PC-3 (cell line): Measurements from ENCODE around the gene SLC8A1. TPM values are rescaled to one million over a fixed set of nuclear protein-coding genes. Genes with fewer than 3 reads are reported as not detected.

Experiments
- ATAC-seq: fragments of 200-7000 bp; cut with Tn5 transposase; 2 replicates; pipeline ENCODE4 v1.9.1; 2020; ENCODE audit warnings: mild to moderate bottlenecking, moderate library complexity
- BruUV-seq: library from RNA; stranded (reverse); fragments of 400-500 nt; replicated peaks from 2 replicates; lab custom pipeline; 2021; lab: Mats Ljungman, UMichigan
- CTCF ChIA-PET: fragments of 300-600 bp; sonication (Branson Sonifier 250); formaldehyde crosslinking; loops from one replicate; lab custom pipeline; 2022; ENCODE audit warnings: antibody characterized with exemption; lab: Charles Lee
- POLR2A ChIA-PET: fragments of 300-600 bp; sonication (Branson Sonifier 250); formaldehyde crosslinking; loops from one replicate; lab custom pipeline; 2022; ENCODE audit warnings: antibody characterized with exemption; ENCODE audit not compliant: unreplicated experiment; lab: Charles Lee
- DNase-seq: peaks from one replicate; pipeline ENCODE4 v3.0.0-alpha.2; 2015
- H2AFZ ChIP-seq: fragments of 300-600 bp; sonication (generic); 2 replicates; pipeline ENCODE4 v1.6.0; 2016; ENCODE audit warnings: antibody characterized with exemption, low read length
- H3F3A ChIP-seq: fragments of 300-600 bp; sonication (generic); one replicate; pipeline ENCODE4 v1.6.0; 2017; ENCODE audit warnings: antibody characterized with exemption, low read length, control low read depth, mild to moderate bottlenecking; ENCODE audit not compliant: unreplicated experiment
- H3K27ac ChIP-seq: fragments of 300-600 bp; sonication (generic); 2 replicates; pipeline ENCODE4 v1.5.1; 2016; ENCODE audit warnings: mild to moderate bottlenecking, low read length
- H3K27me3 ChIP-seq: fragments of 300-600 bp; sonication (generic); 2 replicates; pipeline ENCODE4 v1.6.1; 2016; ENCODE audit warnings: low read length, mixed read lengths
- H3K36me3 ChIP-seq: fragments of 300-600 bp; sonication (generic); 2 replicates; pipeline ENCODE4 v1.6.1; 2016; ENCODE audit warnings: low read depth, mixed run types, low read length, mixed read lengths
- H3K4me1 ChIP-seq: fragments of 300-600 bp; sonication (generic); 2 replicates; pipeline ENCODE4 v1.5.1; 2016; ENCODE audit warnings: low read length; ENCODE audit not compliant: insufficient read depth
- H3K4me2 ChIP-seq: fragments of 300-600 bp; sonication (generic); 2 replicates; pipeline ENCODE4 v1.6.0; 2016; ENCODE audit warnings: low read length
- H3K4me3 ChIP-seq: fragments of 300-600 bp; sonication (generic); 2 replicates; pipeline ENCODE4 v1.5.1; 2016; ENCODE audit warnings: mild to moderate bottlenecking, low read length, mixed read lengths
- H3K79me2 ChIP-seq: fragments of 300-600 bp; sonication (generic); 2 replicates; pipeline ENCODE4 v1.6.1; 2017; ENCODE audit warnings: low read length, mixed read lengths
- H3K9ac ChIP-seq: fragments of 300-600 bp; sonication (generic); 2 replicates; pipeline ENCODE4 v1.6.0; 2016; ENCODE audit warnings: mild to moderate bottlenecking, low read length
- H3K9me2 ChIP-seq: fragments of 300-600 bp; sonication (generic); replicated peaks from 2 replicates; pipeline ENCODE4 v1.6.1; 2016; ENCODE audit warnings: mixed run types, low read length, mixed read lengths
- H3K9me3 ChIP-seq: fragments of 300-600 bp; sonication (generic); 2 replicates; pipeline ENCODE4 v1.6.1; 2016; ENCODE audit warnings: low read length, mixed read lengths
- H4K20me1 ChIP-seq: fragments of 300-600 bp; sonication (generic); 2 replicates; pipeline ENCODE4 v1.6.1; 2016; ENCODE audit warnings: low read length, mixed read lengths
- CTCF ChIP-seq: fragments of 300-600 bp; sonication (generic); conservative IDR thresholded peaks from 2 replicates; pipeline ENCODE4 v1.5.1; 2017; ENCODE audit warnings: antibody characterized with exemption, low read depth, mild to moderate bottlenecking, low read length
- EZH2 ChIP-seq: fragments of 300-600 bp; sonication (generic); IDR thresholded peaks from one replicate; pipeline ENCODE4 v1.6.1; 2017; ENCODE audit warnings: antibody characterized with exemption, mild to moderate bottlenecking, low read length; ENCODE audit not compliant: unreplicated experiment
- EZH2phosphoT487 ChIP-seq: fragments of 300-600 bp; sonication (generic); IDR thresholded peaks from 2 replicates; pipeline ENCODE4 v1.6.1; 2018; ENCODE audit warnings: mild to moderate bottlenecking, antibody characterized with exemption, low read length, borderline replicate concordance
- intact Hi-C: fragments of 100-400 bp; cut with micrococcal nuclease; formaldehyde crosslinking; loops from 2 replicates; pipeline ENCODE4 v1.9.0; 2023
- total RNA-seq: library from RNA; depleted of rRNA; stranded (reverse); fragments of >200 nt; gene quantifications from 2 replicates; pipeline ENCODE4 v1.2.3, GENCODE V29; 2014

The SLC8A1 gene
- total RNA-seq, 1 experiment from 2014 or later = 1.3 TPM

DNA sequence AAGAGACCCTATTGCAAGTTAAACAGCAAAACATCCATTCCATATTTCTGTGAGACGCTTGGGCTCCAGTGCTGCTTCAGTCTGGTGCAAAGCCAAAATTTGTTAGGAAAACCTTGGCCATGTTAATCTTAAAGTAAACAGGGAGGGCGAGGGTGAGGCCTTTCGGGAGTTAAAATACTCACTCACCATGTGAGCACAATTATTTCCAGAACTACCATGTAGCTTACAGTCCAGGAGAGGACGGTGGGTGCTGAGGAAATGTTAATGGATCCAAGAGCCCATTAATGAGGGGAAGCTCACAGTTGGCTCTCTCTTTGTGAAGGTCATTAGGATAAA, 286.4 kb downstream of the SLC8A1 start:
- Histone ChIP-seq H3K9ac (no peak overlapping the region), H3K4me3 (no peak overlapping the region), H2AFZ (no peak overlapping the region), H3K27ac (no peak overlapping the region), H3K4me1 (no peaks in the 10 kb centered on the region), H3K9me2 (no peaks in the 10 kb centered on the region), H3K27me3 (no peaks in the 10 kb centered on the region), H3K9me3 (no peaks in the 10 kb centered on the region), H3K36me3 (no peaks in the 10 kb centered on the region), H3F3A (no peaks in the 10 kb centered on the region), H3K79me2 (no peaks in the 10 kb centered on the region), H3K4me2 (no peak overlapping the region), H4K20me1 (no peaks in the 10 kb centered on the region)
- ChIA-PET POLR2A (no interaction called here), CTCF (no interaction called here)
- no TSS peak for BruUV-seq
- no peak for DNase-seq
- TF ChIP-seq EZH2phosphoT487 (no peak), EZH2 (no peak), CTCF (no peak)
- no peak for ATAC-seq
- intact Hi-C loops = no loop called here

GRCh38 chr2:40164736-40165508, 287.0 kb downstream of the SLC8A1 start:
- no peak overlapping the region for H3K4me3 ChIP-seq
- no peaks in the 10 kb centered on the region for H3F3A ChIP-seq
- H3K9ac ChIP-seq = no peak overlapping the region
- H3K79me2 ChIP-seq = no peaks in the 10 kb centered on the region
- no peaks in the 10 kb centered on the region for H3K36me3 ChIP-seq
- ChIA-PET CTCF (no interaction called here), POLR2A (no interaction called here)
- intact Hi-C loops = no loop called here
- no peak overlapping the region for H3K27ac ChIP-seq
- no peak for TF ChIP-seq CTCF
- TF ChIP-seq EZH2 = no peak
- no peak for TF ChIP-seq EZH2phosphoT487
- H2AFZ ChIP-seq = no peak overlapping the region
- no peak overlapping the region for H3K4me2 ChIP-seq
- no peaks in the 10 kb centered on the region for H3K4me1 ChIP-seq
- no peaks in the 10 kb centered on the region for H3K9me3 ChIP-seq
- H3K9me2 ChIP-seq = no peaks in the 10 kb centered on the region
- ATAC-seq (no peak), DNase-seq (no peak)
- no peaks in the 10 kb centered on the region for H3K27me3 ChIP-seq
- no peaks in the 10 kb centered on the region for H4K20me1 ChIP-seq
- BruUV-seq = no TSS peak

DNA sequence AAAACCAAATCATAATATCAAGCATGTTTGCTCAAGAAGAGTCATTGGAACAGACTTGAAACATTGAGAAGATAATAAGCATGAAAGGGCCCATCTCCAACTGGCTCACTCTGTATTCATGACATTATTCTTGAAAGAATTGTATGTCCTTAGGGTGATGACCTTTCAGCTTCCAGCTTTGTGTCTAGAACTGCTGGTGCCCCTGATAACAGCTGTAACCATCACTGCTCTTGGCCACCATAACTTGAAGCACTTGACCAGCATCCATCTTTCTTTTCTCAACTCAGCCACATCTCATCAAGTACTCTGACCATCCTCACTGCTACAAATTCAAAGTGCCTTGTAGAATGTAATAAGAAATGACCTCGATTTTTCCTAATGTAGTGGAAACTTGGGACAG, 289.9 kb downstream of the SLC8A1 start:
- no peaks in the 10 kb centered on the region for H3F3A ChIP-seq
- no peak overlapping the region for H3K27ac ChIP-seq
- POLR2A ChIA-PET = no interaction called here
- DNase-seq (no peak), ATAC-seq (no peak)
- H4K20me1 ChIP-seq = no peaks in the 10 kb centered on the region
- H3K9me2 ChIP-seq = no peaks in the 10 kb centered on the region
- no peaks in the 10 kb centered on the region for H3K27me3 ChIP-seq
- CTCF ChIA-PET = no interaction called here
- TF ChIP-seq EZH2phosphoT487 (no peak), EZH2 (no peak), CTCF (no peak)
- no peaks in the 10 kb centered on the region for H3K36me3 ChIP-seq
- intact Hi-C loops = no loop called here
- no TSS peak for BruUV-seq
- H3K9ac ChIP-seq = no peak overlapping the region
- H3K9me3 ChIP-seq = no peaks in the 10 kb centered on the region
- H3K4me3 ChIP-seq = no peak overlapping the region
- H2AFZ ChIP-seq = no peak overlapping the region
- no peak overlapping the region for H3K4me2 ChIP-seq
- H3K79me2 ChIP-seq = no peaks in the 10 kb centered on the region
- H3K4me1 ChIP-seq = no peaks in the 10 kb centered on the region
